K562 (cell line): Measurements from ENCODE around the gene PTBP3. TPM values are rescaled to one million over a fixed set of nuclear protein-coding genes. Genes with fewer than 3 reads are reported as not detected.
A peak's percentile ranks its signal among the peaks of the same experiment; 100 is the strongest.

Experiments
- FOXM1 ChIP-seq, 2 experiments: fragments of 450-650 bp in 1 of 2; sonication (generic) in 1 of 2; formaldehyde crosslinking in 1 of 2; IDR thresholded peaks; 2 replicates each; pipeline versions ENCODE4 v1.6.1 to v1.9.0; 2017 to 2022; ENCODE audit warnings: low read depth in 2 of 2, mild to moderate bottlenecking in 2 of 2, missing genetic modification reagents in 1 of 2, moderate library complexity in 1 of 2
- FOXP1 ChIP-seq: sonication (generic); formaldehyde crosslinking; IDR thresholded peaks from 2 replicates; pipeline ENCODE4 v1.8.0; 2022; ENCODE audit warnings: mild to moderate bottlenecking, missing genetic modification reagents
- HMGN3 ChIP-seq: IDR thresholded peaks from 2 replicates; pipeline ENCODE4 v1.6.1; 2011; ENCODE audit warnings: borderline replicate concordance, low read depth, mild to moderate bottlenecking, mixed read lengths, low read length; ENCODE audit not compliant: insufficient read length; ENCODE audit errors: extremely low read depth
- MAZ ChIP-seq, 2 experiments: fragments of 450-650 bp in 1 of 2; sonication (generic) in 1 of 2; formaldehyde crosslinking; IDR thresholded peaks in 1 of 2; conservative IDR thresholded peaks in 1 of 2; 2 replicates each; pipeline versions ENCODE4 v1.4.0 to v1.5.0; 2020; ENCODE audit warnings: mild to moderate bottlenecking in 1 of 2, missing genetic modification reagents in 1 of 2
- NFYB ChIP-seq: IDR thresholded peaks from 2 replicates; pipeline ENCODE4 v1.6.1; 2011; ENCODE audit warnings: mild to moderate bottlenecking, moderate library complexity; ENCODE audit not compliant: insufficient read length; ENCODE audit errors: extremely low read depth
- PYGO2 ChIP-seq: fragments of 450-650 bp; IDR thresholded peaks from 2 replicates; pipeline ENCODE4 v1.6.1; 2016; ENCODE audit warnings: mild to moderate bottlenecking, missing genetic modification characterization, moderate library complexity, missing compliant biosample characterization
- RAD51 ChIP-seq: fragments of 450-650 bp; IDR thresholded peaks from 2 replicates; pipeline ENCODE4 v1.7.1; 2016; ENCODE audit warnings: low read depth, mild to moderate bottlenecking, borderline replicate concordance
- SPI1 ChIP-seq: IDR thresholded peaks from 2 replicates; pipeline ENCODE4 v1.6.1; 2011; ENCODE audit warnings: low read depth, low read length, control low read depth, borderline replicate concordance
- SRF ChIP-seq, 2 experiments: fragments of 250-450, 450-650 bp in 1 of 2; sonication (Bioruptor Pico) in 1 of 2; sonication (generic) in 1 of 2; formaldehyde crosslinking; IDR thresholded peaks; 2 replicates each; pipeline versions ENCODE4 v1.5.0 to v1.5.1; 2020 to 2022; ENCODE audit warnings: mild to moderate bottlenecking in 1 of 2, missing genetic modification reagents in 1 of 2
- ZNF124 ChIP-seq: sonication (generic); formaldehyde crosslinking; IDR thresholded peaks from 2 replicates; pipeline ENCODE4 v1.8.1; 2022; ENCODE audit warnings: missing genetic modification reagents
- polyA plus RNA-seq, 8 experiments: library from polyadenylated mRNA; depleted of rRNA in 4 of 8; stranded (reverse) in 5 of 8; unstranded in 3 of 8; fragments of >200 nt; fragmentation: Nextera tagmentation in 2 of 8; fragmentation: Illumina TruSeq in 1 of 8; extraction: Ambion mirVana in 2 of 8; extraction: Trizol in 1 of 8; gene quantifications; 2 replicates each; pipeline versions ENCODE4 v1.2.1 to v1.2.3, GENCODE V29; 2011 to 2014; ENCODE audit warnings: inconsistent platforms in 1 of 8, missing spikeins in 1 of 8
- total RNA-seq, 7 experiments: library from RNA; depleted of rRNA in 6 of 7; stranded (reverse); fragments of >200 nt in 6 of 7; fragmentation: Illumina TruSeq in 2 of 7; extraction: Trizol in 2 of 7; gene quantifications; 2 replicates each; pipeline versions ENCODE4 v1.2.1 to v1.2.3, GENCODE V29; 2011 to 2021; ENCODE audit warnings: low replicate concordance in 1 of 7
- TF ChIP-seq, protein P1 (sequence below): fragments of 450-650 bp; IDR thresholded peaks from 2 replicates; pipeline ENCODE4 v1.6.1; 2016; ENCODE audit warnings: low read depth
- TF ChIP-seq, protein P2 (sequence below): fragments of 200-800 bp; sonication (Bioruptor generic); IDR thresholded peaks from 2 replicates; pipeline ENCODE4 v1.6.1; 2017; ENCODE audit warnings: missing genetic modification characterization, missing compliant biosample characterization
- TF ChIP-seq, protein P3 (sequence below): IDR thresholded peaks from 2 replicates; pipeline ENCODE4 v1.6.1; 2014; ENCODE audit warnings: antibody characterized with exemption
- TF ChIP-seq, protein P4 (sequence below): sonication (generic); formaldehyde crosslinking; IDR thresholded peaks from 2 replicates; pipeline ENCODE4 v1.8.1; 2022; ENCODE audit warnings: missing genetic modification reagents

Gene PTBP3
- total and polyA plus RNA-seq, 9 of the 15 experiments (the other 6 are each of a cell fraction or from before 2014, with no cell fraction given), result 22.4 to 132 (median 68.0) TPM

DNA sequence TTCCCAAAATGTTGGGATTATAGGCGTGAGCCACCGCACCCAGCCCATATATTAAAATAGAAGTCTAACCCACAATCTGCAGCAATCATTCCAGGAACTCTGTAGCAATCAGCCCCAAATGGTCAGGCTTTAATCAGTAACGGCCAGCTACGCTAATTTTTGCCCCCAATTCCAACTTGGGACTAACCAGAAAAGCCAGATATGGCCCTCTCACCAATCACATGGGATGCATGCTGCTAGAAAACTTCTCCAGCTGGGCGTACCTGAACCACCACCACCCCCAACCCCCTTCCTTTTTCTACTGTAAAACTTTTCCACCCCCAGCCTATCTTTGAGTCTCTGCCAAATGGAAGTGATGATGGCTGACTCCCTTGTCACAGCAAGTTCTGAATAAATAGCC lies 162.5 kb downstream of the PTBP3 start (continued):
- TF ChIP-seq, protein P1, sequence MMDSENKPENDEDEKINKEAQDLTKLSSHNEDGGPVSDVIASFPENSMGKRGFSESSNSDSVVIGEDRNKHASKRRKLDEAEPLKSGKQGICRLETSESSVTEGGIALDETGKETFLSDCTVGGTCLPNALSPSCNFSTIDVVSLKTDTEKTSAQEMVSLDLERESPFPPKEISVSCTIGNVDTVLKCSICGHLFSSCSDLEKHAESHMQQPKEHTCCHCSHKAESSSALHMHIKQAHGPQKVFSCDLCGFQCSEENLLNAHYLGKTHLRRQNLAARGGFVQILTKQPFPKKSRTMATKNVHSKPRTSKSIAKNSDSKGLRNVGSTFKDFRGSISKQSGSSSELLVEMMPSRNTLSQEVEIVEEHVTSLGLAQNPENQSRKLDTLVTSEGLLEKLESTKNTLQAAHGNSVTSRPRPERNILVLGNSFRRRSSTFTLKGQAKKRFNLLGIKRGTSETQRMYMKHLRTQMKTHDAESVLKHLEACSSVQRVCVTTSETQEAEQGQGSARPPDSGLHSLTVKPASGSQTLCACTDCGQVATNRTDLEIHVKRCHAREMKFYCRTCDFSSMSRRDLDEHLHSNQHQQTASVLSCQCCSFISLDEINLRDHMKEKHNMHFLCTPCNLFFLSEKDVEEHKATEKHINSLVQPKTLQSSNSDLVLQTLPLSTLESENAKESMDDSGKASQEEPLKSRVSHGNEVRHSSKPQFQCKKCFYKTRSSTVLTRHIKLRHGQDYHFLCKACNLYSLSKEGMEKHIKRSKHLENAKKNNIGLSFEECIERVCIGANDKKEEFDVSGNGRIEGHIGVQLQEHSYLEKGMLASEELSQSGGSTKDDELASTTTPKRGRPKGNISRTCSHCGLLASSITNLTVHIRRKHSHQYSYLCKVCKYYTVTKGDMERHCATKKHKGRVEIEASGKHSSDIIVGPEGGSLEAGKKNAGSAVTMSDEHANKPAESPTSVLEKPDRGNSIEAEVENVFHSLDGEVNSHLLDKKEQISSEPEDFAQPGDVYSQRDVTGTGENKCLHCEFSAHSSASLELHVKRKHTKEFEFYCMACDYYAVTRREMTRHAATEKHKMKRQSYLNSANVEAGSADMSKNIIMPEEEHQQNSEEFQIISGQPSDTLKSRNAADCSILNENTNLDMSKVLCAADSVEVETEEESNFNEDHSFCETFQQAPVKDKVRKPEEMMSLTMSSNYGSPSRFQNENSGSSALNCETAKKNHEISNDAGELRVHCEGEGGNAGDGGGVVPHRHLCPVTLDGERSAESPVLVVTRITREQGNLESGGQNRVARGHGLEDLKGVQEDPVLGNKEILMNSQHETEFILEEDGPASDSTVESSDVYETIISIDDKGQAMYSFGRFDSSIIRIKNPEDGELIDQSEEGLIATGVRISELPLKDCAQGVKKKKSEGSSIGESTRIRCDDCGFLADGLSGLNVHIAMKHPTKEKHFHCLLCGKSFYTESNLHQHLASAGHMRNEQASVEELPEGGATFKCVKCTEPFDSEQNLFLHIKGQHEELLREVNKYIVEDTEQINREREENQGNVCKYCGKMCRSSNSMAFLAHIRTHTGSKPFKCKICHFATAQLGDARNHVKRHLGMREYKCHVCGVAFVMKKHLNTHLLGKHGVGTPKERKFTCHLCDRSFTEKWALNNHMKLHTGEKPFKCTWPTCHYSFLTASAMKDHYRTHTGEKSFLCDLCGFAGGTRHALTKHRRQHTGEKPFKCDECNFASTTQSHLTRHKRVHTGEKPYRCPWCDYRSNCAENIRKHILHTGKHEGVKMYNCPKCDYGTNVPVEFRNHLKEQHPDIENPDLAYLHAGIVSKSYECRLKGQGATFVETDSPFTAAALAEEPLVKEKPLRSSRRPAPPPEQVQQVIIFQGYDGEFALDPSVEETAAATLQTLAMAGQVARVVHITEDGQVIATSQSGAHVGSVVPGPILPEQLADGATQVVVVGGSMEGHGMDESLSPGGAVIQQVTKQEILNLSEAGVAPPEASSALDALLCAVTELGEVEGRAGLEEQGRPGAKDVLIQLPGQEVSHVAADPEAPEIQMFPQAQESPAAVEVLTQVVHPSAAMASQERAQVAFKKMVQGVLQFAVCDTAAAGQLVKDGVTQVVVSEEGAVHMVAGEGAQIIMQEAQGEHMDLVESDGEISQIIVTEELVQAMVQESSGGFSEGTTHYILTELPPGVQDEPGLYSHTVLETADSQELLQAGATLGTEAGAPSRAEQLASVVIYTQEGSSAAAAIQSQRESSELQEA, result peak; percentile 57; the same call in 1 of the 2 replicates
- 0 out of 4 replicates have a peak, but pooled peaks of 1 of the 2 experiments have one; percentile 24 for TF ChIP-seq MAZ (CRISPR knock-in tag; conservative IDR thresholded peaks at IDR 0.05 in 1 of 2, IDR thresholded peaks at IDR 0.05 in 1 of 2)
- TF ChIP-seq NFYB, result peak; percentile 6
- TF ChIP-seq, protein P2, sequence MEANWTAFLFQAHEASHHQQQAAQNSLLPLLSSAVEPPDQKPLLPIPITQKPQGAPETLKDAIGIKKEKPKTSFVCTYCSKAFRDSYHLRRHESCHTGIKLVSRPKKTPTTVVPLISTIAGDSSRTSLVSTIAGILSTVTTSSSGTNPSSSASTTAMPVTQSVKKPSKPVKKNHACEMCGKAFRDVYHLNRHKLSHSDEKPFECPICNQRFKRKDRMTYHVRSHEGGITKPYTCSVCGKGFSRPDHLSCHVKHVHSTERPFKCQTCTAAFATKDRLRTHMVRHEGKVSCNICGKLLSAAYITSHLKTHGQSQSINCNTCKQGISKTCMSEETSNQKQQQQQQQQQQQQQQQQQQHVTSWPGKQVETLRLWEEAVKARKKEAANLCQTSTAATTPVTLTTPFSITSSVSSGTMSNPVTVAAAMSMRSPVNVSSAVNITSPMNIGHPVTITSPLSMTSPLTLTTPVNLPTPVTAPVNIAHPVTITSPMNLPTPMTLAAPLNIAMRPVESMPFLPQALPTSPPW (CRISPR knock-in tag), result peak; percentile 52
- TF ChIP-seq HMGN3, result no peak
- TF ChIP-seq SPI1, result peak; percentile 28; the same call in 1 of the 2 replicates
- peak; percentile 67; the same call in 1 of the 2 replicates for TF ChIP-seq FOXP1 (CRISPR knock-in tag)
- TF ChIP-seq, protein P3, sequence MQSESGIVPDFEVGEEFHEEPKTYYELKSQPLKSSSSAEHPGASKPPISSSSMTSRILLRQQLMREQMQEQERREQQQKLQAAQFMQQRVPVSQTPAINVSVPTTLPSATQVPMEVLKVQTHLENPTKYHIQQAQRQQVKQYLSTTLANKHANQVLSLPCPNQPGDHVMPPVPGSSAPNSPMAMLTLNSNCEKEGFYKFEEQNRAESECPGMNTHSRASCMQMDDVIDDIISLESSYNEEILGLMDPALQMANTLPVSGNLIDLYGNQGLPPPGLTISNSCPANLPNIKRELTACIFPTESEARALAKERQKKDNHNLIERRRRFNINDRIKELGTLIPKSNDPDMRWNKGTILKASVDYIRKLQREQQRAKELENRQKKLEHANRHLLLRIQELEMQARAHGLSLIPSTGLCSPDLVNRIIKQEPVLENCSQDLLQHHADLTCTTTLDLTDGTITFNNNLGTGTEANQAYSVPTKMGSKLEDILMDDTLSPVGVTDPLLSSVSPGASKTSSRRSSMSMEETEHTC, result peak; percentile 53; the same call in 1 of the 2 replicates
- no peak for TF ChIP-seq PYGO2
- no peak for TF ChIP-seq RAD51
- TF ChIP-seq, protein P4, sequence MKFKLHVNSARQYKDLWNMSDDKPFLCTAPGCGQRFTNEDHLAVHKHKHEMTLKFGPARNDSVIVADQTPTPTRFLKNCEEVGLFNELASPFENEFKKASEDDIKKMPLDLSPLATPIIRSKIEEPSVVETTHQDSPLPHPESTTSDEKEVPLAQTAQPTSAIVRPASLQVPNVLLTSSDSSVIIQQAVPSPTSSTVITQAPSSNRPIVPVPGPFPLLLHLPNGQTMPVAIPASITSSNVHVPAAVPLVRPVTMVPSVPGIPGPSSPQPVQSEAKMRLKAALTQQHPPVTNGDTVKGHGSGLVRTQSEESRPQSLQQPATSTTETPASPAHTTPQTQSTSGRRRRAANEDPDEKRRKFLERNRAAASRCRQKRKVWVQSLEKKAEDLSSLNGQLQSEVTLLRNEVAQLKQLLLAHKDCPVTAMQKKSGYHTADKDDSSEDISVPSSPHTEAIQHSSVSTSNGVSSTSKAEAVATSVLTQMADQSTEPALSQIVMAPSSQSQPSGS, result no peak
- TF ChIP-seq ZNF124 (CRISPR knock-in tag), result no peak
- peak; percentile 35; the same call in 1 of the 2 replicates for TF ChIP-seq FOXM1 (IDR thresholded peaks at IDR 0.05; ENCODE audit: low read depth)
- no peak for TF ChIP-seq FOXM1 (CRISPR knock-in tag; IDR thresholded peaks at IDR 0.05; ENCODE audit: low read depth)
- TF ChIP-seq SRF (CRISPR knock-in tag; IDR thresholded peaks at IDR 0.05), result peak in 1 of 2 experiments; percentile 74; a peak in 1 of 4 replicates
